ENCODE data around the gene ATRNL1. TPM values are rescaled to one million over a fixed set of nuclear protein-coding genes. Genes with fewer than 3 reads are reported as not detected.

Gene ATRNL1
- total RNA-seq, 6 experiments from 2014 or later = 0.08 to 0.23 (median 0.09) TPM; not detected in 3

GRCh38 chr10:115992236-115992986, 899.2 kb downstream of the ATRNL1 start:
- no peak for DNase-seq
- H3K27me3 Mint-ChIP-seq (ENCODE audit: insufficient read depth) = no peaks in the 10 kb centered on the region
- TF ChIP-seq CTCF (IDR thresholded peaks at IDR 0.05) = no peak
- no peaks in the 10 kb centered on the region for H3K36me3 Mint-ChIP-seq (ENCODE audit: low read depth)
- 0 out of 2 replicates have a peak, but pooled peaks cover 5% of the 10 kb centered on the region for H3K4me1 Mint-ChIP-seq (ENCODE audit: low read depth)
- no peak overlapping the region for H3K4me3 Mint-ChIP-seq
- no peaks in the 10 kb centered on the region for H3K9me3 Mint-ChIP-seq
- no peak overlapping the region for H3K27ac Mint-ChIP-seq

GRCh38 chr10:115996031-115996430, 902.9 kb downstream of the ATRNL1 start:
- Mint-ChIP-seq H3K36me3 (ENCODE audit: low read depth) (no peaks in the 10 kb centered on the region), H3K9me3 (no peaks in the 10 kb centered on the region), H3K27ac (no peak overlapping the region), H3K4me3 (no peak overlapping the region), H3K27me3 (ENCODE audit: insufficient read depth) (0 out of 2 replicates have a peak, but pooled peaks cover 2% of the 10 kb centered on the region), H3K4me1 (ENCODE audit: low read depth) (no peaks in the 10 kb centered on the region)
- DNase-seq = no peak
- no peak for TF ChIP-seq CTCF (IDR thresholded peaks at IDR 0.05)

- Mint-ChIP-seq H3K27ac (no peak overlapping the region), H3K27me3 (ENCODE audit: insufficient read depth) (peaks cover 5% of the 10 kb centered on the region; the same call in 1 of the 2 replicates), H3K4me3 (no peak overlapping the region), H3K36me3 (ENCODE audit: low read depth) (no peaks in the 10 kb centered on the region), H3K4me1 (ENCODE audit: low read depth) (no peaks in the 10 kb centered on the region), H3K9me3 (no peaks in the 10 kb centered on the region)
- no peak for DNase-seq
- TF ChIP-seq CTCF (IDR thresholded peaks at IDR 0.05) = no peak
Observed at GRCh38 chr10:115998301-115998700, 905.1 kb downstream of the ATRNL1 start.

Other genes with a start within 250 kb of the ATRNL1 start
- gene TRUB1, start 155.2 kb upstream of the ATRNL1 start, total RNA-seq (2021; fragmentation: NEBNext Ultra II Directional; extraction: Animal tissue kit (Norgen Biotek cat#: 25700)) = 10 to 100 TPM; 17.4 to 23.2 (median 22.3) TPM

Measured in HFFc6 (cell line).